H9 (cell line): ENCODE measurements around the gene MAP4K1. TPM values are rescaled to one million over a fixed set of nuclear protein-coding genes. Genes with fewer than 3 reads are reported as not detected.

Source experiments
- DNase-seq: peaks from one replicate; pipeline ENCODE4 v3.0.0-alpha.2; 2017
- H2AFZ ChIP-seq: one replicate; pipeline ENCODE4 v1.6.1; 2013; ENCODE audit warnings: mild to moderate bottlenecking, low read length, control low read depth, moderate library complexity
- H2AK5ac ChIP-seq: 2 replicates; pipeline ENCODE4 v1.6.1; 2013; ENCODE audit warnings: low read length, control low read depth, mixed read lengths; ENCODE audit not compliant: insufficient read length
- H2BK120ac ChIP-seq: one replicate; pipeline ENCODE4 v1.6.1; 2013; ENCODE audit warnings: low read depth, mild to moderate bottlenecking, low read length, control low read depth, inconsistent platforms; ENCODE audit not compliant: poor library complexity, severe bottlenecking
- H2BK12ac ChIP-seq: 2 replicates; pipeline ENCODE4 v1.6.1; 2013; ENCODE audit warnings: low read length, control low read depth, mixed read lengths, low read depth; ENCODE audit not compliant: insufficient read length
- H2BK15ac ChIP-seq: 2 replicates; pipeline ENCODE4 v1.6.1; 2013; ENCODE audit warnings: low read depth, low read length, control low read depth
- H2BK20ac ChIP-seq: one replicate; pipeline ENCODE4 v1.6.1; 2013; ENCODE audit warnings: low read depth, mild to moderate bottlenecking, low read length, control low read depth, inconsistent platforms; ENCODE audit not compliant: poor library complexity, severe bottlenecking
- H2BK5ac ChIP-seq: 2 replicates; pipeline ENCODE4 v1.6.1; 2013; ENCODE audit warnings: low read length, control low read depth, mixed read lengths; ENCODE audit not compliant: insufficient read length
- H3K14ac ChIP-seq: 2 replicates; pipeline ENCODE4 v1.6.1; 2013; ENCODE audit warnings: low read length, control low read depth; ENCODE audit not compliant: insufficient read depth
- H3K18ac ChIP-seq: 2 replicates; pipeline ENCODE4 v1.6.1; 2013; ENCODE audit warnings: low read depth, mild to moderate bottlenecking, mixed read lengths, low read length, control low read depth; ENCODE audit not compliant: insufficient read length
- H3K23ac ChIP-seq: 2 replicates; pipeline ENCODE4 v1.6.1; 2013; ENCODE audit warnings: low read length, control low read depth, mixed read lengths, low read depth; ENCODE audit not compliant: insufficient read length
- H3K23me2 ChIP-seq: 2 replicates; pipeline ENCODE4 v1.6.1; 2013; ENCODE audit warnings: low read depth, mild to moderate bottlenecking, mixed read lengths, low read length, control low read depth; ENCODE audit not compliant: insufficient read length, poor library complexity, severe bottlenecking
- H3K27ac ChIP-seq: 2 replicates; pipeline ENCODE4 v1.5.1; 2013; ENCODE audit warnings: low read length, control low read depth, mixed read lengths, low read depth; ENCODE audit not compliant: insufficient read length
- H3K27me3 ChIP-seq: 2 replicates; pipeline ENCODE4 v1.6.1; 2013; ENCODE audit warnings: low read length, control low read depth, inconsistent platforms; ENCODE audit not compliant: insufficient read depth
- H3K4ac ChIP-seq: 2 replicates; pipeline ENCODE4 v1.6.1; 2013; ENCODE audit warnings: low read depth, mild to moderate bottlenecking, control low read depth, inconsistent platforms, low read length, moderate library complexity
- H3K4me1 ChIP-seq: 2 replicates; pipeline ENCODE4 v1.6.1; 2013; ENCODE audit warnings: low read length, control low read depth, inconsistent platforms; ENCODE audit not compliant: insufficient read depth
- H3K4me2 ChIP-seq: 2 replicates; pipeline ENCODE4 v1.6.1; 2013; ENCODE audit warnings: low read length, control low read depth, mixed read lengths; ENCODE audit not compliant: insufficient read length, insufficient read depth
- H3K56ac ChIP-seq: 2 replicates; pipeline ENCODE4 v1.6.1; 2013; ENCODE audit warnings: low read depth, mild to moderate bottlenecking, mixed read lengths, low read length, control low read depth; ENCODE audit not compliant: insufficient read length
- H3K79me1 ChIP-seq: 2 replicates; pipeline ENCODE4 v1.6.1; 2013; ENCODE audit warnings: low read depth, mild to moderate bottlenecking, moderate library complexity, low read length, control low read depth, inconsistent platforms; ENCODE audit not compliant: insufficient read depth, poor library complexity, severe bottlenecking
- H3K79me2 ChIP-seq: 2 replicates; pipeline ENCODE4 v1.6.1; 2013; ENCODE audit warnings: low read length, control low read depth, inconsistent platforms; ENCODE audit not compliant: insufficient read depth
- H3K9ac ChIP-seq: 2 replicates; pipeline ENCODE4 v1.6.1; 2013; ENCODE audit warnings: low read length, control low read depth, mixed read lengths; ENCODE audit not compliant: insufficient read length; ENCODE audit errors: extremely low read depth
- H3K9me3 ChIP-seq: one replicate; pipeline ENCODE4 v1.6.1; 2013; ENCODE audit warnings: low read depth, low read length, inconsistent platforms; ENCODE audit not compliant: control insufficient read depth
- H3T11ph ChIP-seq: one replicate; pipeline ENCODE4 v1.6.1; 2013; ENCODE audit warnings: mild to moderate bottlenecking, low read length, control low read depth, inconsistent platforms
- H4K20me1 ChIP-seq: one replicate; pipeline ENCODE4 v1.6.1; 2013; ENCODE audit not compliant: control insufficient read depth, insufficient read length, insufficient read depth
- H4K5ac ChIP-seq: 2 replicates; pipeline ENCODE4 v1.6.1; 2013; ENCODE audit warnings: low read depth, mild to moderate bottlenecking, mixed read lengths, low read length, control low read depth; ENCODE audit not compliant: insufficient read length
- H4K8ac ChIP-seq: replicated peaks from 2 replicates; pipeline ENCODE4 v1.6.1; 2013; ENCODE audit warnings: low read length, control low read depth, mixed read lengths, low read depth; ENCODE audit not compliant: insufficient read length
- H4K91ac ChIP-seq: 2 replicates; pipeline ENCODE4 v1.6.1; 2013; ENCODE audit warnings: low read depth, mild to moderate bottlenecking, moderate library complexity, mixed read lengths, low read length, control low read depth; ENCODE audit not compliant: insufficient read length
- H3K27ac Mint-ChIP-seq, 3 experiments: 2 replicates in 2 of 3; 3 replicates in 1 of 3; pipeline ENCODE4 v1.8.0; 2020 to 2021; ENCODE audit warnings: mixed read lengths in 3 of 3, mild to moderate bottlenecking in 1 of 3, moderate library complexity in 1 of 3
- H3K27me3 Mint-ChIP-seq: 2 replicates; pipeline ENCODE4 v1.8.0; 2021; ENCODE audit warnings: low read depth, mild to moderate bottlenecking, moderate library complexity, mixed read lengths
- H3K36me3 Mint-ChIP-seq, 3 experiments: 2 replicates in 2 of 3; 3 replicates in 1 of 3; pipeline ENCODE4 v1.8.0; 2020 to 2021; ENCODE audit warnings: low read depth in 3 of 3, mixed read lengths in 3 of 3; ENCODE audit not compliant: insufficient read depth in 1 of 3
- H3K4me1 Mint-ChIP-seq, 2 experiments: 2 replicates each; pipeline ENCODE4 v1.8.0; 2020; ENCODE audit warnings: mixed read lengths in 2 of 2
- H3K4me3 Mint-ChIP-seq, 2 experiments: 2 replicates in 1 of 2; 3 replicates in 1 of 2; pipeline ENCODE4 v1.8.0; 2020 to 2021; ENCODE audit warnings: mild to moderate bottlenecking in 2 of 2, mixed read lengths in 2 of 2, moderate library complexity in 1 of 2
- H3K9me3 Mint-ChIP-seq, 2 experiments: 2 replicates in 1 of 2; 3 replicates in 1 of 2; pipeline ENCODE4 v1.8.0; 2020; ENCODE audit warnings: mild to moderate bottlenecking in 2 of 2, mixed read lengths in 2 of 2, moderate library complexity in 1 of 2
- WGBS: extraction: QIAGEN DNeasy Blood & Tissue Kit; methylation state at CpG from one replicate; pipeline ENCODE4 v1.1.7; 2013; ENCODE audit warnings: missing lambda C conversion rate, low lambda C conversion rate, mixed read lengths; ENCODE audit not compliant: insufficient read length; ENCODE audit errors: extremely low coverage; 5-methylcytosine and 5-hydroxymethylcytosine counted together
- total RNA-seq: library from RNA; stranded (reverse); gene quantifications from 2 replicates; pipeline ENCODE4 v1.2.1, GENCODE V29; 2021
- TF ChIP-seq, protein P1 (sequence below): fragments of 200-600 bp; sonication (generic); conservative IDR thresholded peaks from 3 replicates; pipeline ENCODE4 v1.8.0; 2021; ENCODE audit warnings: antibody characterized with exemption, mild to moderate bottlenecking

Gene MAP4K1
- total RNA-seq, 1 experiment from 2014 or later = 31.1 TPM

DNA sequence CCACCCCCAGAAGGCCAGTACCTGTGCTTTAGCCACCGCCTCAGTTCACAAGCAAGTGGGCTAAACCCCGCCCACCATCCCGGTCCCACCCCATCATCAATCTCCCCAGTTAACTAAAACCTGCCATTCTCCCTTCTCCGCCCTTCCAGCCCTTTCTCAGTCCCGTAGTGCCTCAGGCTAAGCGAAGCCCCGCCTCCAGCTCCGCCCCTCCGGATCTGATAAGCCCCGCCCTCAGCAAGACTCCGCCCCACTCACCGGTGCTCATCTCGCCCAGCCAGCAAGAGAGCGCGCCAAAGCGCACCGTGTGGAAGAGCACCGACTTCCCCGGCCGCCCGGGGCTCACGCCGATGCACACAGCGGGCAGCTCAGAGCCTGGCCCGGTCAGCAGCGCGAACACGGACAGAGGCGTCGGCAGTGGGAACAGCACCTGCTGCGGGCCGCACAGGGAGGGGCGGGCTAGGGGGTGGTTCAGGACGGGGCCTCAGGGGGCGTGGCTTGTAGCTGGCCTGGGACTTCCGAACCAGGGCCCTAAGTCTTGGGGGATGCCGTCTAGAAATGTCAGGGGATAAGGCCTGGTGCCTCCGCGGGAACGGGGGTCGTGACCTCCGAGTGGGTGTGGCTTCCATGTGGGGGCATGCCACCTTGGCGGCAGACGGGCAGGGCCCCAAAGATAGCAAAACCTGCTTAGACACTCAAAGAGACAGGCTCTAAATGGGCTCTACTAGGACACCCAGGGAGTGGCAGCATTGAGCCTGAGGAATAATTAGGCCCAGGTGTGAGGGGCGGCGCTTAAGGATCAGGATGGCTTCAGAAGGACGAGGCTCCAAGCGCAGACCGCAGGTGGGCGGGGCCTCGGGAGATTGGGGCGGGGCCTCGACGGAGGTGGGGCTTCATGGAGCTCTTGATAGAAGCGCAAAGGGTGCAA lies 21.4 kb downstream of the MAP4K1 start:
- peak; percentile 96 for DNase-seq
- peaks cover 7 to 17% of the 10 kb centered on the region in 2 experiments for H3K4me1 Mint-ChIP-seq
- no peaks in the 10 kb centered on the region for H4K20me1 ChIP-seq
- H3K79me2 ChIP-seq = no peaks in the 10 kb centered on the region
- H2BK5ac ChIP-seq = no peak overlapping the region
- H3K9ac ChIP-seq = no peak overlapping the region
- no peak overlapping the region for H3K23ac ChIP-seq
- no CpG with 5 or more reads among the region's 55 CpGs for WGBS
- H3K4me1 ChIP-seq = no peaks in the 10 kb centered on the region
- no peaks in the 10 kb centered on the region for H3K9me3 ChIP-seq
- H3K56ac ChIP-seq = no peak overlapping the region
- H3K27ac Mint-ChIP-seq = peak overlapping the region; percentile 96 to 97 (median 96); a peak in 6 of 7 replicates
- H3K27ac ChIP-seq = no peak overlapping the region
- H3T11ph ChIP-seq = no peak overlapping the region
- H3K27me3 ChIP-seq = no peaks in the 10 kb centered on the region
- H3K9me3 Mint-ChIP-seq = no peaks in the 10 kb centered on the region
- H4K91ac ChIP-seq = no peak overlapping the region
- no peak overlapping the region for H2BK120ac ChIP-seq
- TF ChIP-seq, protein P1, sequence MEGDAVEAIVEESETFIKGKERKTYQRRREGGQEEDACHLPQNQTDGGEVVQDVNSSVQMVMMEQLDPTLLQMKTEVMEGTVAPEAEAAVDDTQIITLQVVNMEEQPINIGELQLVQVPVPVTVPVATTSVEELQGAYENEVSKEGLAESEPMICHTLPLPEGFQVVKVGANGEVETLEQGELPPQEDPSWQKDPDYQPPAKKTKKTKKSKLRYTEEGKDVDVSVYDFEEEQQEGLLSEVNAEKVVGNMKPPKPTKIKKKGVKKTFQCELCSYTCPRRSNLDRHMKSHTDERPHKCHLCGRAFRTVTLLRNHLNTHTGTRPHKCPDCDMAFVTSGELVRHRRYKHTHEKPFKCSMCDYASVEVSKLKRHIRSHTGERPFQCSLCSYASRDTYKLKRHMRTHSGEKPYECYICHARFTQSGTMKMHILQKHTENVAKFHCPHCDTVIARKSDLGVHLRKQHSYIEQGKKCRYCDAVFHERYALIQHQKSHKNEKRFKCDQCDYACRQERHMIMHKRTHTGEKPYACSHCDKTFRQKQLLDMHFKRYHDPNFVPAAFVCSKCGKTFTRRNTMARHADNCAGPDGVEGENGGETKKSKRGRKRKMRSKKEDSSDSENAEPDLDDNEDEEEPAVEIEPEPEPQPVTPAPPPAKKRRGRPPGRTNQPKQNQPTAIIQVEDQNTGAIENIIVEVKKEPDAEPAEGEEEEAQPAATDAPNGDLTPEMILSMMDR = no peak
- H3K36me3 Mint-ChIP-seq = no peaks in the 10 kb centered on the region
- H2BK20ac ChIP-seq = no peak overlapping the region
- H3K18ac ChIP-seq = no peak overlapping the region
- H2AK5ac ChIP-seq = no peak overlapping the region
- H4K5ac ChIP-seq = no peak overlapping the region
- H3K4me3 Mint-ChIP-seq = peak overlapping the region; percentile 86 to 93
- H3K4me2 ChIP-seq = peak overlapping the region; percentile 52
- H2BK12ac ChIP-seq = no peak overlapping the region
- H3K79me1 ChIP-seq = no peaks in the 10 kb centered on the region
- H4K8ac ChIP-seq = no peak overlapping the region
- H2BK15ac ChIP-seq = no peak overlapping the region
- H3K14ac ChIP-seq = no peak overlapping the region
- peaks cover 2% of the 10 kb centered on the region; the same call in 1 of the 2 replicates for H3K27me3 Mint-ChIP-seq
- H3K4ac ChIP-seq = no peak overlapping the region
- H3K23me2 ChIP-seq = peaks cover 4% of the 10 kb centered on the region
- H2AFZ ChIP-seq = no peak overlapping the region
